ENCODE results near the gene TOMM40. TPM values are rescaled to one million over a fixed set of nuclear protein-coding genes. Genes with fewer than 3 reads are reported as not detected.
A peak's percentile ranks its signal among the peaks of the same experiment; 100 is the strongest.

TOMM40 gene
- total RNA-seq, 3 donors from 2014 or later = 32.9 to 48.2 (median 39.7) TPM

- Histone ChIP-seq H3K4me3 (no peak overlapping the region), H3K27me3 (no peaks in the 10 kb centered on the region), H3K27ac (peak overlapping the region in 1 of 2 donors; percentile 87), H3K36me3 (no peaks in the 10 kb centered on the region), H3K9me3 (no peaks in the 10 kb centered on the region), H3K4me1 (no peaks in the 10 kb centered on the region)
- DNase-seq (ENCODE audit: low spot score in 2 of 2) = no peak
- intact Hi-C loops (cut with DNase I; ENCODE audit: low total_unique reads) = no loop called here
- TF ChIP-seq POLR2AphosphoS5 (IDR thresholded peaks at IDR 0.05) = no peak
- TF ChIP-seq CTCF (IDR thresholded peaks at IDR 0.05) = no peak
- TF ChIP-seq POLR2A (IDR thresholded peaks at IDR 0.05) = no peak
These were observed 36.7 kb downstream of the TOMM40 start for GRCh38 chr19:44927746-44928145.

GRCh38 chr19:44930088-44930487, 39.0 kb downstream of the TOMM40 start:
- TF ChIP-seq POLR2A (IDR thresholded peaks at IDR 0.05) (no peak), POLR2AphosphoS5 (IDR thresholded peaks at IDR 0.05) (no peak), CTCF (IDR thresholded peaks at IDR 0.05) (no peak)
- Histone ChIP-seq H3K4me3 (no peak overlapping the region), H3K27me3 (no peaks in the 10 kb centered on the region), H3K36me3 (no peaks in the 10 kb centered on the region), H3K27ac (no peak overlapping the region), H3K9me3 (no peaks in the 10 kb centered on the region), H3K4me1 (no peaks in the 10 kb centered on the region)
- intact Hi-C loops (cut with DNase I; ENCODE audit: low total_unique reads) = no loop called here
- no peak for DNase-seq (ENCODE audit: low spot score in 2 of 2)

- DNase-seq (ENCODE audit: low spot score in 2 of 2) = no peak
- Histone ChIP-seq H3K27ac (no peak overlapping the region), H3K27me3 (no peaks in the 10 kb centered on the region), H3K36me3 (no peaks in the 10 kb centered on the region), H3K9me3 (no peaks in the 10 kb centered on the region), H3K4me1 (no peaks in the 10 kb centered on the region), H3K4me3 (no peak overlapping the region)
- intact Hi-C loops (cut with DNase I; ENCODE audit: low total_unique reads) = no loop called here
- TF ChIP-seq CTCF (IDR thresholded peaks at IDR 0.05) (no peak), POLR2A (IDR thresholded peaks at IDR 0.05) (no peak), POLR2AphosphoS5 (IDR thresholded peaks at IDR 0.05) (no peak)
These were observed 40.5 kb downstream of the TOMM40 start for GRCh38 chr19:44931541-44931940.

- H3K9me3 ChIP-seq = no peaks in the 10 kb centered on the region
- DNase-seq (ENCODE audit: low spot score in 2 of 2) = no peak
- H3K4me1 ChIP-seq = no peaks in the 10 kb centered on the region
- TF ChIP-seq POLR2A (IDR thresholded peaks at IDR 0.05) (no peak), POLR2AphosphoS5 (IDR thresholded peaks at IDR 0.05) (no peak), CTCF (IDR thresholded peaks at IDR 0.05) (no peak)
- H3K27ac ChIP-seq = no peak overlapping the region
- H3K4me3 ChIP-seq = no peak overlapping the region
- no peaks in the 10 kb centered on the region for H3K27me3 ChIP-seq
- H3K36me3 ChIP-seq = no peaks in the 10 kb centered on the region
- intact Hi-C loops (cut with DNase I; ENCODE audit: low total_unique reads) = no loop called here
These were observed 48.6 kb downstream of the TOMM40 start for GRCh38 chr19:44939668-44940067.

GRCh38 chr19:44942067-44942571, 51.1 kb downstream of the TOMM40 start, which contains the start of gene APOC4:
Gene APOC4, plus strand, starts transcription at chr19:44942237. Its CDS starts 41 bp downstream, at chr19:44942278.
- DNase-seq (ENCODE audit: low spot score in 2 of 2) = no peak
- H3K27me3 ChIP-seq = no peaks in the 10 kb centered on the region
- no peaks in the 10 kb centered on the region for H3K9me3 ChIP-seq
- TF ChIP-seq POLR2A (IDR thresholded peaks at IDR 0.05) = no peak
- TF ChIP-seq CTCF (IDR thresholded peaks at IDR 0.05) = no peak
- no peak for TF ChIP-seq POLR2AphosphoS5 (IDR thresholded peaks at IDR 0.05)
- no peak within 1 kb of the TSS for H3K27ac ChIP-seq
- intact Hi-C loops (cut with DNase I; ENCODE audit: low total_unique reads) = no loop called here
- no peak within 1 kb of the TSS for H3K4me3 ChIP-seq
- H3K36me3 ChIP-seq = no peaks in the 10 kb centered on the region
- no peaks in the 10 kb centered on the region for H3K4me1 ChIP-seq
